Parathyroid adenoma (tissue), 2 donors: ENCODE data around the gene DDI2.

ENCODE experiments used
- H2AFZ ChIP-seq: fragments of 300-600 bp; sonication (generic); one replicate; pipeline ENCODE4 v1.7.0; 2017; ENCODE audit warnings: antibody characterized with exemption, mild to moderate bottlenecking
- H3K27ac ChIP-seq: fragments of 300-600 bp; sonication (generic); one replicate; pipeline ENCODE4 v1.7.0; 2017
- H3K27me3 ChIP-seq: fragments of 300-600 bp; sonication (generic); one replicate; pipeline ENCODE4 v1.7.0; 2017; ENCODE audit warnings: low read length; ENCODE audit not compliant: control insufficient read depth, insufficient read depth
- H3K36me3 ChIP-seq: fragments of 300-600 bp; sonication (generic); one replicate; pipeline ENCODE4 v1.7.0; 2017; ENCODE audit warnings: low read length; ENCODE audit not compliant: control insufficient read depth, insufficient read depth
- H3K4me1 ChIP-seq: fragments of 300-600 bp; sonication (generic); one replicate; pipeline ENCODE4 v1.7.0; 2017; ENCODE audit warnings: control low read depth
- H3K4me2 ChIP-seq: fragments of 300-600 bp; sonication (generic); one replicate; pipeline ENCODE4 v1.7.0; 2017; ENCODE audit warnings: low read length
- H3K4me3 ChIP-seq: fragments of 300-600 bp; sonication (generic); one replicate; pipeline ENCODE4 v1.7.0; 2017; ENCODE audit warnings: low read depth, low read length
- H3K79me2 ChIP-seq: fragments of 300-600 bp; sonication (generic); one replicate; pipeline ENCODE4 v1.7.0; 2017; ENCODE audit warnings: control low read depth
- H3K9ac ChIP-seq: fragments of 300-600 bp; sonication (generic); one replicate; pipeline ENCODE4 v1.7.0; 2017; ENCODE audit warnings: mild to moderate bottlenecking
- H3K9me3 ChIP-seq: fragments of 300-600 bp; sonication (generic); one replicate; pipeline ENCODE4 v1.7.0; 2017; ENCODE audit warnings: low read length; ENCODE audit not compliant: control insufficient read depth
- TF ChIP-seq, protein P1 (sequence below): fragments of 300-600 bp; sonication (generic); IDR thresholded peaks from one replicate; pipeline ENCODE4 v1.7.0; 2017; ENCODE audit warnings: antibody characterized with exemption, mild to moderate bottlenecking
- donor health status: primary hyperparathyroidism.

DDI2 gene

GRCh38 chr1:15683345-15684039, 66.2 kb downstream of the DDI2 start:
- Histone ChIP-seq H3K4me1 (peaks cover 2% of the 10 kb centered on the region), H3K4me2 (peak overlapping the region; percentile 100), H3K27me3 (no peaks in the 10 kb centered on the region), H3K27ac (peak overlapping the region; percentile 83), H3K9ac (peak overlapping the region; percentile 99), H3K4me3 (peak overlapping the region; percentile 81), H3K9me3 (no peaks in the 10 kb centered on the region), H3K36me3 (no peaks in the 10 kb centered on the region), H2AFZ (peak overlapping the region; percentile 97), H3K79me2 (peaks cover 11% of the 10 kb centered on the region)
- TF ChIP-seq, protein P1, sequence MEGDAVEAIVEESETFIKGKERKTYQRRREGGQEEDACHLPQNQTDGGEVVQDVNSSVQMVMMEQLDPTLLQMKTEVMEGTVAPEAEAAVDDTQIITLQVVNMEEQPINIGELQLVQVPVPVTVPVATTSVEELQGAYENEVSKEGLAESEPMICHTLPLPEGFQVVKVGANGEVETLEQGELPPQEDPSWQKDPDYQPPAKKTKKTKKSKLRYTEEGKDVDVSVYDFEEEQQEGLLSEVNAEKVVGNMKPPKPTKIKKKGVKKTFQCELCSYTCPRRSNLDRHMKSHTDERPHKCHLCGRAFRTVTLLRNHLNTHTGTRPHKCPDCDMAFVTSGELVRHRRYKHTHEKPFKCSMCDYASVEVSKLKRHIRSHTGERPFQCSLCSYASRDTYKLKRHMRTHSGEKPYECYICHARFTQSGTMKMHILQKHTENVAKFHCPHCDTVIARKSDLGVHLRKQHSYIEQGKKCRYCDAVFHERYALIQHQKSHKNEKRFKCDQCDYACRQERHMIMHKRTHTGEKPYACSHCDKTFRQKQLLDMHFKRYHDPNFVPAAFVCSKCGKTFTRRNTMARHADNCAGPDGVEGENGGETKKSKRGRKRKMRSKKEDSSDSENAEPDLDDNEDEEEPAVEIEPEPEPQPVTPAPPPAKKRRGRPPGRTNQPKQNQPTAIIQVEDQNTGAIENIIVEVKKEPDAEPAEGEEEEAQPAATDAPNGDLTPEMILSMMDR, result no peak

GRCh38 chr1:15684042-15684461, 66.8 kb downstream of the DDI2 start, which contains the start of gene PLEKHM2:
Gene PLEKHM2, plus strand, starts transcription at chr1:15684320. Its CDS starts 239 bp downstream, at chr1:15684559.
- peak within 1 kb of the TSS; percentile 100 for H3K4me2 ChIP-seq
- H3K4me1 ChIP-seq, result peaks cover 2% of the 10 kb centered on the region

GRCh38 chr1:15684468-15685291, 67.4 kb downstream of the DDI2 start:
- Histone ChIP-seq H2AFZ (peak overlapping the region; percentile 62), H3K36me3 (no peaks in the 10 kb centered on the region), H3K4me1 (peaks cover 2% of the 10 kb centered on the region), H3K4me2 (peak overlapping the region; percentile 77), H3K4me3 (peak overlapping the region; percentile 84), H3K9ac (peak overlapping the region; percentile 67), H3K27ac (peak overlapping the region; percentile 69), H3K27me3 (no peaks in the 10 kb centered on the region), H3K9me3 (no peaks in the 10 kb centered on the region), H3K79me2 (peaks cover 14% of the 10 kb centered on the region)
- TF ChIP-seq, protein P1, result no peak

More at GRCh38 chr1:15684042-15684461, 66.8 kb downstream of the DDI2 start, which contains the start of gene PLEKHM2:
- Histone ChIP-seq H3K4me3 (peak within 1 kb of the TSS; percentile 84), H3K9me3 (no peaks in the 10 kb centered on the region), H3K27ac (peak within 1 kb of the TSS; percentile 83), H3K27me3 (no peaks in the 10 kb centered on the region), H3K9ac (peak within 1 kb of the TSS; percentile 99), H3K36me3 (no peaks in the 10 kb centered on the region), H2AFZ (peak within 1 kb of the TSS; percentile 97), H3K79me2 (peaks cover 11% of the 10 kb centered on the region)
- TF ChIP-seq, protein P1, result no peak

- H3K4me1 ChIP-seq, result peaks cover 2% of the 10 kb centered on the region
- H3K9me3 ChIP-seq, result no peaks in the 10 kb centered on the region
- H3K27ac ChIP-seq, result peak overlapping the region; percentile 69
- TF ChIP-seq, protein P1, result no peak
- no peaks in the 10 kb centered on the region for H3K36me3 ChIP-seq
- peak overlapping the region; percentile 42 for H3K4me3 ChIP-seq
- H3K79me2 ChIP-seq, result peaks cover 21% of the 10 kb centered on the region
- peak overlapping the region; percentile 77 for H3K4me2 ChIP-seq
- no peaks in the 10 kb centered on the region for H3K27me3 ChIP-seq
- no peak overlapping the region for H3K9ac ChIP-seq
- H2AFZ ChIP-seq, result no peak overlapping the region
Measured at GRCh38 chr1:15685820-15686219, 68.6 kb downstream of the DDI2 start.
